KG1 (cell line): Measurements from ENCODE around the gene NDUFS5.
"Not testable (repeated sequence)": the region's sequence is repeated elsewhere in the genome, so short reads cannot be mapped to it uniquely, and the experiment has no call there.

Experiments used
- DNase-seq: peaks from one replicate; lab custom pipeline; 2025; lab: John Stamatoyannopoulos, UW

Gene NDUFS5

GRCh38 chr1:39026051-39026865 is at the start of gene NDUFS5:
NDUFS5 (plus strand) TSS chr1:39026350; CDS start chr1:39028725, 2,375 bp downstream.
- peak; percentile 81 for DNase-seq

GRCh38 chr1:38977399-38978244 is 48.5 kb upstream of the NDUFS5 start:
- DNase-seq, result not testable (repeated sequence)

- not testable (repeated sequence) for DNase-seq
Measured at GRCh38 chr1:38978245-38978542, 48.0 kb upstream of the NDUFS5 start.

- not testable (repeated sequence) for DNase-seq
Measured at GRCh38 chr1:38979380-38979779, 46.8 kb upstream of the NDUFS5 start.

GRCh38 chr1:38989979-38990378 is 36.2 kb upstream of the NDUFS5 start:
- no peak for DNase-seq

DNA sequence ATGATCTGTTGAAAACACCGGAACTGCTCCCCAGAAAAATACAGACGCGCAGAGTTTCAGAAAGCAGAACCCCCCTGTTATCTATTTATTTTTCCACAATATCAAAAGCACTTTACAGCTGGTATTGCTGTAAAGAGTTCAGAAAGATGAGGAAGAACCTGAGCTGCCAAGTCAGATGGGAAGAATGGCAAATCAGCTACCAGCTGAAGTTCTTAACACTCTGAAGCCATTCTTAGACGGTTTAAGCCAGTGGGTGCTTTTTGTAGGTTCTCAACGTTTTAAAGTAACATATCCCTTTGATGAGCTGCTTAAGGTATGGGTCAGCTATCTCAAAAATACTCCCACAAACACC is 35.8 kb upstream of the NDUFS5 start:
- DNase-seq, result no peak

DNA sequence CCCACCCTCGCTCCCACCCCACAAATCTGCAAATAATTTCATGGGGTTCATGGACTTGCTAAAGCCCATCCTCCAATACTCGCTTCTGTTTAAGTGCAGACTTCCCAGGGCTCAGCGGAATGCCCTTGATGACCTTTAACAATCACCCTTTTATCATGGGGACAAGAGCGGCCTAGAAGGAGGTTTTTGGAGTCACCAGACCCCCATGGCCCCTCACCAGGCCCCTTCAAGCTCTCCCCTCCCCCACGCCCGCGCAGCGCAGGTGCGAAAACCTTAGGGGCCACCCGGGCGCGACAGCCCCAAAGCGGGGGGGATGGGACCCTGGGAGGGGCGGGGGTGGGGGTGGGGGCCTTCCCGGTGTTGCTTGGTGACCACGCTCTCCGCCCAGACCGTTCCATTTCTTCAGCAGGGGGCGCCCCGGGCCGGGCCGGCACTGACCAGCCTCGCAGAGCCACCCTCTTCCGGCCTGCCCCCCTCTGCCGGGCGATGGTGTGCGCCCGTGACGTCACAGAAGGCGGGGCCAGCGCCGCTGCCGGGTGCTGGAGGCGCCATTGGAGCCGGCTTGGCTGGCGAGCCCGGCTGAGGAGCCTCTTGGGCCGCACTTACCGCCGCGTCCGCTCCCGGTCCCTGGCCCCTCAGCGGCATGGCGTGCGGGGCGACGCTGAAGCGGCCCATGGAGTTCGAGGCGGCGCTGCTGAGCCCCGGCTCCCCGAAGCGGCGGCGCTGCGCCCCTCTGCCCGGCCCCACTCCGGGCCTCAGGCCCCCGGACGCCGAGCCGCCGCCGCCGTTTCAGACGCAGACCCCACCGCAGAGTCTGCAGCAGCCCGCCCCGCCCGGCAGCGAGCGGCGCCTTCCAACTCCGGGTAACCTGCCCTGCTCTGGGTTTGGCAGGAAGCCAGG is 35.2 kb upstream of the NDUFS5 start, which contains the start of gene AKIRIN1:
Gene AKIRIN1 (plus strand): TSS at position 539 of the 900 bp plus-strand sequence. CDS start 105 bp downstream, at position 644.
- peak; percentile 82 for DNase-seq

GRCh38 chr1:38991638-38992411 is 34.3 kb upstream of the NDUFS5 start:
- no peak for DNase-seq

GRCh38 chr1:38992412-38993111 is 33.6 kb upstream of the NDUFS5 start:
- no peak for DNase-seq

- DNase-seq, result no peak
Measured at GRCh38 chr1:38994196-38994595, 32.0 kb upstream of the NDUFS5 start.

- no peak for DNase-seq
Measured at GRCh38 chr1:38997034-38997900, 28.9 kb upstream of the NDUFS5 start.

DNA sequence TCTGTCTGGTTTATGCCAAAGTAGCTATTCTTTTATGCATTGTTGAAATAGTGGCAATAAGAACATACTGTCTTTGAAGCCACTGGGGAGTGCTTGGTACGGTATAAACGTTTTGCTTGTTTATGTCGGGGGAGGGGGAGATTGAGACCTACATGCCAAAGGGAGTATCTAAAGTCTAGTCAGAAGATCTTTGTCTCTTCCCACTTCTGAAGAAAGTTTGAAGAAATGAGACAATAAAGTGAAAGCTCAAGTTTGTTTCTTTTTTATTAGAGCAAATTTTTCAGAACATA is 28.3 kb upstream of the NDUFS5 start:
- no peak for DNase-seq

DNA sequence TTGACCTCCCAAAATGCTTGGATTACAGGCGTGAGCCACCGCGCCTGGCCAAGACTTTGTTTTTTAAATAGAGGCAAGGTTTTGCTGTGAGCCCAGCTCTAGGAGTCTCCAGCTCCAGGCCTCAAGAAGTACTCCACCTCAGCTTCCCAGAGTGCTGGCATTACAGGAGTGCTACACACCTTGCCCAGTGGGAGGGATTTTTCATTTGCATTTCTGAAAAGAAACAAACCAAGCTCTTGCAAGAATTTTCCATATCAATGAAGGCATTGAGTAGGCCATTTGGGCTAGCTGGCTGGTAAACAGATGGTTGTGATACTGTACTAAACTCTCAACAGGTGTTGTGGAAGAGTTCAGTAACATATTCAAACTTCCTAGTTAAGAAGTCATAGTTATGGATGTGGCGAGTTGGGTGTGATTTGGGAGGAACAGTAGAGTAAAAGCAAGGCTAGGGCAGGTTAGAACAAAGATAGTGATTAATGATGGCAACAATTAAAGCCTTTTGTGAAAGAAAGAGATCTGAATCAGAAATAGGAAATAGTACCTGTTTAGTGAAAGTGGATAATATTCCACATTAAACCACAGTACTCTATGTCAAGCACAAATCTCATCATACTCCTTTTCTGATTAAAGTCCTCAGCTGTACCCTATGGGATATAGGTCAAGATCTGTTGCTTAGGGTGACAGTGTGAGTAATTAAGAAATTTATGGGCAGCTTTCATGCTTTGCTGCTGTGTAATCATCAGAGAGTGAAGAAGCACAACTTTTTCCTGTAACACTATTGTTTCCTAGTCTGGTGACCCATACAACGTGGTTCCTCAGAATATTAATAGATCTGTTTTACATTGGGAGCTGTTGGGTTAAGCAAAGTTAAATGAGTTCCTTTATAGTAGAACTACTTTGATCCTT is 24.4 kb upstream of the NDUFS5 start:
- DNase-seq, result no peak

- DNase-seq, result no peak
Measured at GRCh38 chr1:39003281-39003680, 22.9 kb upstream of the NDUFS5 start.

DNA sequence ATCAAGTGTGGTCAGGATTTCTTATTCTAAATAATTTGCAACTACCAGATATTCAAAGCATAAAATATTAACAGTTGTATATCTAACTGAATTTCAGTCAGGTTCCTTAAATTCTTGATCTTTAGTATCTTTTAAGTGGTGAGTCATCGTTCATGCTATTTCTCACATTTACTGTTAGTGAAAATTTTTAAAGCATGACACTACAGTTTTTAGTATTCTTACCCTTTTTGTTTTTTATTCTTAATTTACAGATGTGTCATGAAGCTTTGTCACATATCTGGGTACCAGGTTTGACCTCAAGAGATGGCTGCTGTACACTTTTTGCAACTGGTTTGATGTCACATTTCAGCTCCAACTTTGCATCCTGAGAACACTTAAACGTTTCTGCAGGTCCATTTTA is 22.4 kb upstream of the NDUFS5 start:
- no peak for DNase-seq

GRCh38 chr1:39006287-39006686 is 19.9 kb upstream of the NDUFS5 start:
- DNase-seq, result no peak

GRCh38 chr1:39006726-39007645 is 19.2 kb upstream of the NDUFS5 start:
- no peak for DNase-seq

DNA sequence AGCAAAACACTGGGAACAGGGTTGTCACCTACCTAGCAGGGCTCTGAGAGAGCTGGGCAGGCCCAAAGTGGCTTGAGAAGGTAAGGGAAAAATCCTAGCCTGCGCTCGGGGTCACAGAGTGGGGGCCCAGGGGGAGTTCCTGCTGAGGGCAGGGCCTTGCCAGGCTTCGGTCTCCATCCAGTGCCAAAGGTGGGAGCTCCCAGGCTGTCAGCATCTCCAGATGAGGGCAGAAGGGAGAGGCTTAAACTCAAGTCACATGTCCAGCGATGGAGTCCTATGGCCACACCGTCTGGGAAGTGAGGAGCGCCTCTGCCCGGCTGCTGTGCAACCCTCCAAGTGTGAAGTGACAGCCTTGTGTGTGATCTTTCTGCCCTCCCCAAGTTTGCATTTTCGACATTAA is 11.2 kb upstream of the NDUFS5 start:
- DNase-seq, result not testable (repeated sequence)
